Osteocyte (in vitro differentiated cells): Measurements from ENCODE around the gene MYL3. TPM values are rescaled to one million over a fixed set of nuclear protein-coding genes. Genes with fewer than 3 reads are reported as not detected.

ENCODE experiments used
- DNase-seq: peaks from one replicate; pipeline ENCODE4 v3.0.0; 2021; ENCODE audit warnings: mixed read lengths; ENCODE audit not compliant: unreplicated experiment; ENCODE audit errors: extremely low spot score
- H3K27ac Mint-ChIP-seq: one replicate; pipeline ENCODE4 v1.8.0; 2021; ENCODE audit warnings: mild to moderate bottlenecking, mixed read lengths; ENCODE audit not compliant: unreplicated experiment
- H3K27me3 Mint-ChIP-seq: one replicate; pipeline ENCODE4 v1.8.0; 2021; ENCODE audit warnings: mixed read lengths; ENCODE audit not compliant: unreplicated experiment
- H3K36me3 Mint-ChIP-seq: one replicate; pipeline ENCODE4 v1.8.0; 2021; ENCODE audit warnings: mixed read lengths; ENCODE audit not compliant: unreplicated experiment
- H3K4me1 Mint-ChIP-seq: one replicate; pipeline ENCODE4 v1.8.0; 2021; ENCODE audit warnings: mixed read lengths; ENCODE audit not compliant: unreplicated experiment
- H3K4me3 Mint-ChIP-seq: one replicate; pipeline ENCODE4 v1.8.0; 2021; ENCODE audit warnings: mild to moderate bottlenecking, moderate library complexity, mixed read lengths; ENCODE audit not compliant: unreplicated experiment
- H3K9me3 Mint-ChIP-seq: one replicate; pipeline ENCODE4 v1.8.0; 2021; ENCODE audit warnings: mixed read lengths; ENCODE audit not compliant: unreplicated experiment
- total RNA-seq: library from RNA; stranded (reverse); gene quantifications from 2 replicates; pipeline ENCODE4 v1.2.1, GENCODE V29; 2021
- TF ChIP-seq, protein P1 (sequence below): fragments of 200-600 bp; sonication (generic); IDR thresholded peaks from 2 replicates; pipeline ENCODE4 v1.5.0; 2021; ENCODE audit warnings: antibody characterized with exemption, mild to moderate bottlenecking, moderate library complexity

The MYL3 gene
- total RNA-seq, 1 donor from 2014 or later = 1.6 TPM

- H3K4me1 Mint-ChIP-seq = peaks cover 2% of the 10 kb centered on the region
- no peak overlapping the region for H3K27ac Mint-ChIP-seq
- TF ChIP-seq, protein P1, sequence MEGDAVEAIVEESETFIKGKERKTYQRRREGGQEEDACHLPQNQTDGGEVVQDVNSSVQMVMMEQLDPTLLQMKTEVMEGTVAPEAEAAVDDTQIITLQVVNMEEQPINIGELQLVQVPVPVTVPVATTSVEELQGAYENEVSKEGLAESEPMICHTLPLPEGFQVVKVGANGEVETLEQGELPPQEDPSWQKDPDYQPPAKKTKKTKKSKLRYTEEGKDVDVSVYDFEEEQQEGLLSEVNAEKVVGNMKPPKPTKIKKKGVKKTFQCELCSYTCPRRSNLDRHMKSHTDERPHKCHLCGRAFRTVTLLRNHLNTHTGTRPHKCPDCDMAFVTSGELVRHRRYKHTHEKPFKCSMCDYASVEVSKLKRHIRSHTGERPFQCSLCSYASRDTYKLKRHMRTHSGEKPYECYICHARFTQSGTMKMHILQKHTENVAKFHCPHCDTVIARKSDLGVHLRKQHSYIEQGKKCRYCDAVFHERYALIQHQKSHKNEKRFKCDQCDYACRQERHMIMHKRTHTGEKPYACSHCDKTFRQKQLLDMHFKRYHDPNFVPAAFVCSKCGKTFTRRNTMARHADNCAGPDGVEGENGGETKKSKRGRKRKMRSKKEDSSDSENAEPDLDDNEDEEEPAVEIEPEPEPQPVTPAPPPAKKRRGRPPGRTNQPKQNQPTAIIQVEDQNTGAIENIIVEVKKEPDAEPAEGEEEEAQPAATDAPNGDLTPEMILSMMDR = no peak
- H3K27me3 Mint-ChIP-seq = peaks cover 5% of the 10 kb centered on the region
- H3K36me3 Mint-ChIP-seq = no peaks in the 10 kb centered on the region
- no peak for DNase-seq
- H3K4me3 Mint-ChIP-seq = no peak overlapping the region
- H3K9me3 Mint-ChIP-seq = no peaks in the 10 kb centered on the region
Observed at GRCh38 chr3:46865546-46865945, 2.3 kb upstream of the MYL3 start.

DNA sequence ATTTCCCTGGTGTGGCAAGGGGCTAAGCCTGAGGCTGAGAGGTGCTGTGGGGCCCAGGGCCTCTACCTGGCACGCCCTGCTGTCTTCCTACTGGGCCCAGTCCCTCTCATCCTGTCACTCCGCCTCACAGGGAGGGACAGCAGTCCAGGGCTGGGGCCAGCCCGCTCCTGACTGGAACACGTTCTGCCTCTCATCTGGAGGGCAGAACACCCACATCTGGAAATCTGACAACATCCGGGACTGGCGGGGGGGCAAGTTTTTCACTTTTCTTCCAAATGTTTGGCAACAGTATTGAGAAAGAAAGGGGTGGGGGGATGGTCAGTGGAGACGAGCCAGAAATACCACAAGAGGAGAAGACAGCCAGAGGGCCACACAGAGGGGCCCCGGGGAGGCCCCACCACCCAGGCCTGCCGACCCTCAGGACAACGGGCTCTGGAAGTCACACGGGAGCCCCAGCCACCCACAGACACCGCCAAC lies 1.8 kb upstream of the MYL3 start:
- Mint-ChIP-seq H3K4me1 (peaks cover 2% of the 10 kb centered on the region), H3K36me3 (no peaks in the 10 kb centered on the region), H3K27me3 (peaks cover 5% of the 10 kb centered on the region), H3K9me3 (no peaks in the 10 kb centered on the region), H3K27ac (no peak overlapping the region), H3K4me3 (no peak overlapping the region)
- TF ChIP-seq, protein P1 = no peak
- no peak for DNase-seq

DNA sequence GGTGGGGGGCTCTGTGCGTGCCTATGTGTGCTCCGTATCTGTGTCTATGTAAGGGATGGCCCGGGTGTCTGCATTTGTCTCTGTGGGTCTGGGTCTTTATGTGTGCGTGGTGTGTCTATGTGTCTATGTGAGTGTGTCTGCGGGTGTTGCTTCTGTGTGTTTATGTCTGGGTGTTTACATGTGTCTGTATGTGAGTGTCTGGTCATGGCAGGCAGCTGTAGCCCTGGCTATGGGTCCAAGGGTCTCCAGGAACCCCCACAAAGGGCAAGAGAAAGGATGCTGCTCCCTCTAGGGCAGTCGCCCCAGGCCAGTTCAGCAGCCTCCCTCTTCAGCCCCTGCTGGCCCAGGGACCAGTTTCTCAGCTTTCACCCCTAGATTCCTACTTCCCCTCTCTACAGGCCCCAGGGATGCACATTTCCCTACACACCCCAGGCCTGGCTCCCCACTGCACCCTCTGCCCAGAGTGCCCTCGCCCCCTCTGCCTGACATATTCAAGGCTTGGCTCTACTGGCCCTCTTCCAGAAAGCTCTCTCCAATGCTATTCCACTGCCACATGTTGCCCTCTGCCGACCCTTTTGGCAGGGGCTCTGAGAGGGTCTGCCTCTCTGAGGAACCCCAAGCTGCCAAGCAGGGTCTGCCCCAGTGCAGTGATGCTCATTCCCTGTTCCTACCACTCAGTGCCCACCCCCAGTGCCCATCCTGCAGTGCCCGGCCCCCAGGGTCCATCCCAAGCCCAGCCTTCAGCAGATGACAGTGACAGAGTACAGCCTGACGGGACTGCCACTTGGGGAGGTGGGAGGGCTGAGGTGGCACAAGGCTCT lies 1.0 kb upstream of the MYL3 start:
- TF ChIP-seq, protein P1 = no peak
- Mint-ChIP-seq H3K36me3 (no peaks in the 10 kb centered on the region), H3K9me3 (no peaks in the 10 kb centered on the region), H3K4me1 (peaks cover 2% of the 10 kb centered on the region), H3K27ac (no peak overlapping the region), H3K27me3 (peaks cover 5% of the 10 kb centered on the region), H3K4me3 (no peak overlapping the region)
- no peak for DNase-seq

- DNase-seq = no peak
- TF ChIP-seq, protein P1 = no peak
- H3K9me3 Mint-ChIP-seq = no peaks in the 10 kb centered on the region
- no peak overlapping the region for H3K4me3 Mint-ChIP-seq
- H3K27ac Mint-ChIP-seq = no peak overlapping the region
- H3K27me3 Mint-ChIP-seq = peaks cover 21% of the 10 kb centered on the region
- peaks cover 4% of the 10 kb centered on the region for H3K4me1 Mint-ChIP-seq
- H3K36me3 Mint-ChIP-seq = no peaks in the 10 kb centered on the region
Observed at GRCh38 chr3:46862369-46863025, 747 bp downstream of the MYL3 start.
